Stimulated activated CD8-positive, alpha-beta memory T cell treated with anti-CD3 and anti-CD28 coated beads, Interleukin-12 subunit alpha, Interleukin-12 subunit beta, amount 100 ng/mL, for 24 hours (primary cell): ENCODE measurements around the gene MOB3A.
A peak's percentile ranks its signal among the peaks of the same experiment; 100 is the strongest.

Experiments
- DNase-seq: peaks from one replicate; pipeline ENCODE4 v3.0.0-alpha.2; 2020; ENCODE audit errors: extremely low read depth

Gene MOB3A

DNA sequence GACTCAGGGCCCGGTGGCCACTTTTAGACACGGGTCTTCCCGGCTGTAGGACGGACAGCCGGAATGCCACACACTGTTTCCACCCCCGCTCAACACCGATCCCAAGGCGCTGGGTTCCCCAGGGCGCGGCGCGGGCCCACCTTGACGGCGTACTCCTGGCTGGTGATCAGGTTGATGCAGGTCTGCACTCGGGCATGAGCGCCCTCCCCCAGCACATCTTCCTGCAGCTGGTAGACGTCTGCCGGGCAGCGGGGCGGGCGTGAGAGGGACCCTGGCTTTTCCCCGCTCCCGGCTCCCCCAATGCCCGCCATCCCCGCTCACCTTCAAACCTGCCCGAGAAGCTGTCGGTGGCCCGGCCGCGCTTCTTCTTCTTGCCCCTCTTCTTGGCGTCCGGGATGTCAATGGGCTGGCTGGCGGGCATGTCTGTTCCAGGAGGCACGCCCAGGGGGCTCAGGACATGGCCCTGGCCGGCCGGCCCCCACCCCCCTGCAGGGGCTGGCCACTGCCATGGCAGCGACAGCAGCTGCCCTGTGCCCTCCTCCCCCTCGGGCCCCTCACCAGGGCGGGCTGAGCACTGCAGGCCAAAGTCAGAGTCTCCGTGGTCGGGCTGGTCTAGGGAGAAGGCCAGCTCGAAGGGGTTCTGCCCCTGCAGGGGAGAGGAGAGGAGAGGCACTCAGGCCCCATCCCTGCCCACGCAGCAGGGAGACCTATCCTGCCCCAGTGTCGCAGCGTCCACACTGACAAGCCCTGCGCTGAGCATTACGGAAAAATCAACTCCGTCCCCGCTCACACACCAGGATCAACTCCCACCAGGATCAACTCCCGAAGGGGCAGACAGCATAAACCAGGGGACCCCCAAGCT, 49.8 kb downstream of the MOB3A start:
- no peak for DNase-seq

GRCh38 chr19:2045501-2046045, 50.6 kb downstream of the MOB3A start:
- no peak for DNase-seq

GRCh38 chr19:2044709-2045500, 51.2 kb downstream of the MOB3A start:
- DNase-seq, result no peak

GRCh38 chr19:2043961-2044708, 52.0 kb downstream of the MOB3A start:
- no peak for DNase-seq

GRCh38 chr19:2043251-2043641, 52.9 kb downstream of the MOB3A start:
- DNase-seq, result no peak

DNA sequence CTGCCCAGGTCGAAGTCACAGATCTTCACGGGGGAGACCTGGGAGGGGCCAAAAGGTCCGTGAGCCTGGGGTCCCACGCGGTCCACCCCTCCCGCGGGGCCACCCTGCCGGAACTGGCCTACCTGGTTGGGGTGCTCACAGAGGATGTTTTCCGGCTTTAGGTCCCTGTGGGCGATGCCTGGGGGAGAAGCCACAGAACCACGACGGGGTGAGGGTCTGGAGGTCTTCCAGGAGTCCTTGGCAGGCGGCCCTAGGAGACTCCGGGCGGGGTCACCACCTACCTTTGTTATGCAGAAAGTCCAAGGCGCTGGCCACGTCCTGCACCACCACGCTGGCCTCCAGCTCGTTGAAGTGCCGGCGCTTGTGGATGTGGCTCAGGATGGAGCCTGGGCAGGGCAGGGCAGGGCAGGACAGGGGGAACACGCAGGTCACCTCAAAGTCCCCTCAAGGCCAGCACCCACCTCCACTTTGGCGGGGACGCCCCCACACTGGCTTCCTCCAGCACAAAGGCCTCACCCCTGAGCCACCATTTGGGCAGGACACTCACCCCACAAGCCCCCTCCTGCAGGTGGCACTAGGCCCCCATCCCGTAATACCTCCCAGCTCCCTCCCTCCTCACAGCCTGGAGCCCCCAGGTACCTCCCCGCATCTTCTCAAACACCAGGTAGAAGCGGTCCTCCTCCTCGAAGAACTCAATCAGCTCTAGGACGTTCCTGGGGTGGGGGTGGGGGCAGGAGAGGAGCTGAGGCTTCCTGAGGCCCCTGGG, 53.5 kb downstream of the MOB3A start:
- no peak for DNase-seq

GRCh38 chr19:2041683-2042484, 54.2 kb downstream of the MOB3A start:
- DNase-seq, result peak; percentile 98

GRCh38 chr19:2041433-2041682, 54.8 kb downstream of the MOB3A start:
- DNase-seq, result no peak

GRCh38 chr19:2040647-2041432, 55.3 kb downstream of the MOB3A start:
- DNase-seq, result no peak

GRCh38 chr19:2039959-2040646, 56.0 kb downstream of the MOB3A start:
- no peak for DNase-seq

- DNase-seq, result no peak
These were observed 56.8 kb downstream of the MOB3A start for GRCh38 chr19:2039089-2039958.

DNA sequence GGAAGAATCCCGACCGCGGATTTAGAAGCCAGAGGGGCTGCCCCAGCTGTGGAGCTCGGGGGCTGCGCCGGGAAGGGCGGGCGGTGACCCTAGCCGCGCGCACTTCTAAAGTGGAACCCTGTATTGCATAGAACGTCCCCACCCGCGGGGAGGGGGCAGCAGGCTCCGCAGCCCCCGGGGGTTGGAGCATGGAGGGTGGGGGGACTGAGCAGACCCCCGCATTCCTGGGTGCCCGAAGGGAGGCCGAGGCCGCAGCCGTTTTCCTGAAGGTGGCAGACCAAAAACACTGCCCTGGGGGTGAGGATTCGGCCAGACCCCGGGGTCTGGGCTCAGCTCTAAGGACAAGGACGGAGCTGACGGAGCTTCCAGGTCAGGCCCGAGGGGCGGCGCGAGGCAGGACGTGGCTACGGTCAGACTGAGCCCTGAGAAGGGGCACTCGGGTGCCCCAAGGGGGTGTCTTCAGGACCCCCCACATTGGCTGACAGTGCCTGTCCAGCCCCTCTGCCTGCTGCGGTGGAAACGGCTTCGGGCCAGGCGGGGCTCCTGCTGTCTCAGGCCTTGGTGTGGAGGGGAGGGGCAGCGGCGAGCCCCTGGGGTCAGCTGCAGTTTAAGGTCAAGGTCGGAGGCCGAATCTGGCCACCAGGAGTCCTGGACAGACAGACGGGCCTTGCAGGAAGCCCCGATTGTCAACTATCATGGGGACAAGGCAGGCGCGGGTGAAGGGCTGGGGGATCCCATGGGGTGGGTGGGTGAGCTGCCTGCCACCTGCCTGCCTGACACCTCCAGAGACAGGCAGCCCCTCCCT, 57.6 kb downstream of the MOB3A start:
- DNase-seq, result no peak

- no peak for DNase-seq
These were observed 58.4 kb downstream of the MOB3A start for GRCh38 chr19:2037651-2038255.

DNA sequence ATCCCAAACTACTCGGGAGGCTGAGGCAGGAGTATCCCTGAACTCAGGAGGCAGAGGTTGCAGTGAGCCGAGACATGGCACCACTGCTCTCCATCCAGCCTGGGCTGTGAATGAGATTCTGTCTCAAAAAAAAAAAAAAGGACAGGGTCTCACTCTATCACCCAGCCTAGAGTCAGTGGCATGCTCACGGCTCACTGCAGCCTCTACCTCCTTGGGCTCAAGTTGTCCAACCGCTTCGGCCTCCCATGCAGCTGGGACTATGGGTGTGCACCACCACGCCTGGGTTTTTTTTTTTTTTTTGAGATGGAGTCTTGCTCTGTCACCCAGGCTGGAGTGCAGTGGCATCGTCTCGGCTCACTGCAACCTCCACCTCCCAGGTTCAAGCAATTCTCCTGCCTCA, 59.7 kb downstream of the MOB3A start:
- no peak for DNase-seq

DNA sequence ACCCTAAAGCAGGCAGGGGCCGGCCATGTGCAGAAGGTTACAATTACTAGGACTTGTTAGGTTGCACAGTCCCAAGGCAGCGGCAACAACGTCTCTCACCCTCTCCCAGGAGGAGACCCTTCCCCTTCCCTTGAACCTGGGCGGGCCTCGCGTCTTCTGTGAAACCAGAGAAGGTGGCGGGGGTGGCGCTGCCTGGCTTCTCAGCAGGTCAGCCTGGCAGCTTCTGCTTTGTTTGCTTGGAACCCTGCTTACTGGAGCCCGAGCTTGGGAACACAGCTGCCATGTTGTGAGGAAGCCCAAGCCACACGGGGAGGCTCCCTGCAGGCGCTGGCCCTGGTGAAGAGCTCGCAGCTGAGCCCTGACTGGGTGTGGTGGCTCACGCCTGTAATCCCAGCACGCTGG, 60.5 kb downstream of the MOB3A start:
- DNase-seq, result no peak

DNA sequence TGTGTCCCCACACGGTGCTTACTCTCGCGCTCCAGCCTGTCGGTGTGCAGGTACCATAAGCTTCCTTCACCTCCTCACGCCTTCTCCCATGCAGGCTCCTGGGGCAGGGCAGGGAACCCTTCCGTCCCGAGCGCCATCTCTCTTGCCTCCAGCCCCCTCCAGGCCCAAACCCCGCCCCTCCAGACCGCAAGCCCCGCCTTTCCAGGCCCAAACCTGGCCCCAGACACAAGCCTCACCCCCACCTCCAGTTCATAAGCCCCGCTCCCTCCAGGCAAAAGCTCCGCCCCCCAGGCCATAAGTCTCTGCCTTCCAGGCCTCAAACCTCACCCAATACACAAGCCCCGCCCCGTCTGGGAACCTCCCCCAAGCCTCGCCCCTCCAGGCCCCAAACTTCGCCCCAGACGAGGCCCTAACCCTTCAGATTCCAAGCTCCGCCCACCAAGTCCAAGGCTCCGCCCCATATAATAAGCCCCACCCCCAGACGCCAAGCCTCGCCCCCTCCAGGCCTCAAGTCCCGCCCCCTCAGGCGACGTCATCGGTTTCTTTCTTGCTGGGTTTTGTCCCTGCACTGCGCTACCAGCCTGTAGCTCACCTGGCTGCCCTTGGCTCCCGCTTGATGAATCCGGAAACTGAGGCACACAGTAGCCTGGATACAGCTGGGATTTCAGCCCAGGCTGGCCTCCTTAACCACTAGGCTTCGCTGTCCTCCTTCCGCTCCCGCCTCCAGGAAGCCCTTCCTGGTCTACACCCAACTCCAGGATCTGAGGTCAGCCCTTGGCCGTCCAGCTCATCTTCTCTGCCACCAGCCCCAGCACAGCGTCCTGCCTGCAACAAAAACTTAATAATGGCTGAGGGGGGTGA, 61.2 kb downstream of the MOB3A start:
- peak; percentile 39 for DNase-seq
